MCF 10A (cell line): ENCODE results near the gene DDX10. TPM values are rescaled to one million over a fixed set of nuclear protein-coding genes. Genes with fewer than 3 reads are reported as not detected.

Experiments used
- BruUV-seq: library from RNA; stranded (reverse); fragments of 400-500 nt; replicated peaks from 2 replicates; lab custom pipeline; 2021; lab: Mats Ljungman, UMichigan
- CTCF ChIA-PET: fragments of 300-600 bp; sonication (Branson Sonifier 250); formaldehyde crosslinking; extraction: SDS; loops from one replicate; lab custom pipeline; 2021; ENCODE audit warnings: antibody characterized with exemption, inconsistent platforms; lab: Yijun Ruan, JAX
- POLR2A ChIA-PET: fragments of 300-600, 350-650 bp; sonication (Branson Sonifier 250); formaldehyde crosslinking; extraction: SDS; loops from one replicate; lab custom pipeline; 2020; ENCODE audit warnings: antibody characterized with exemption, inconsistent platforms; lab: Yijun Ruan, JAX
- DNase-seq: peaks from one replicate; pipeline ENCODE4 v3.0.0-alpha.2; 2018; ENCODE audit not compliant: unreplicated experiment
- H3K27ac Mint-ChIP-seq: one replicate; pipeline ENCODE4 v1.8.0; 2022; ENCODE audit warnings: mild to moderate bottlenecking, low read depth, mixed read lengths; ENCODE audit not compliant: unreplicated experiment
- H3K27me3 Mint-ChIP-seq: one replicate; pipeline ENCODE4 v1.8.0; 2022; ENCODE audit warnings: mixed read lengths; ENCODE audit not compliant: insufficient read depth, unreplicated experiment
- H3K36me3 Mint-ChIP-seq: one replicate; pipeline ENCODE4 v1.8.0; 2022; ENCODE audit warnings: mild to moderate bottlenecking, moderate library complexity, mixed read lengths; ENCODE audit not compliant: insufficient read depth, unreplicated experiment
- H3K4me1 Mint-ChIP-seq: one replicate; pipeline ENCODE4 v1.8.0; 2022; ENCODE audit warnings: mixed read lengths; ENCODE audit not compliant: insufficient read depth, unreplicated experiment
- H3K4me3 Mint-ChIP-seq: one replicate; pipeline ENCODE4 v1.8.0; 2022; ENCODE audit warnings: mild to moderate bottlenecking, moderate library complexity, mixed read lengths; ENCODE audit not compliant: unreplicated experiment
- H3K9me3 Mint-ChIP-seq: one replicate; pipeline ENCODE4 v1.8.0; 2022; ENCODE audit warnings: mixed read lengths; ENCODE audit not compliant: unreplicated experiment
- intact Hi-C: fragments of 100-400 bp; cut with micrococcal nuclease; formaldehyde crosslinking; loops from 2 replicates; pipeline ENCODE4 v1.14.1; 2022
- total RNA-seq: library from RNA; stranded (reverse); gene quantifications from 2 replicates; pipeline ENCODE4 v1.2.3, GENCODE V29; 2022
- TF ChIP-seq, protein P1 (sequence below): fragments of 200-600 bp; IDR thresholded peaks from one replicate; pipeline ENCODE4 v1.8.0; 2022; ENCODE audit warnings: antibody characterized with exemption, mild to moderate bottlenecking; ENCODE audit not compliant: unreplicated experiment

The DDX10 gene
- total RNA-seq, 1 experiment from 2014 or later: 113 TPM

GRCh38 chr11:108748968-108749367 lies 84.1 kb downstream of the DDX10 start:
- Mint-ChIP-seq H3K36me3 (no peaks in the 10 kb centered on the region), H3K27me3 (no peaks in the 10 kb centered on the region), H3K27ac (no peak overlapping the region), H3K4me1 (no peaks in the 10 kb centered on the region), H3K9me3 (no peaks in the 10 kb centered on the region), H3K4me3 (no peak overlapping the region)
- CTCF ChIA-PET: no interaction called here
- no peak for DNase-seq
- POLR2A ChIA-PET: interaction anchor here (0.7 to 1.8 kb wide), 4 partner anchors 8 to 45 kb away, joined by 3 to 6 read pairs (median 4); no protein-coding TSS in a partner anchor
- BruUV-seq: no TSS peak
- intact Hi-C loops: no loop called here
- TF ChIP-seq, protein P1, sequence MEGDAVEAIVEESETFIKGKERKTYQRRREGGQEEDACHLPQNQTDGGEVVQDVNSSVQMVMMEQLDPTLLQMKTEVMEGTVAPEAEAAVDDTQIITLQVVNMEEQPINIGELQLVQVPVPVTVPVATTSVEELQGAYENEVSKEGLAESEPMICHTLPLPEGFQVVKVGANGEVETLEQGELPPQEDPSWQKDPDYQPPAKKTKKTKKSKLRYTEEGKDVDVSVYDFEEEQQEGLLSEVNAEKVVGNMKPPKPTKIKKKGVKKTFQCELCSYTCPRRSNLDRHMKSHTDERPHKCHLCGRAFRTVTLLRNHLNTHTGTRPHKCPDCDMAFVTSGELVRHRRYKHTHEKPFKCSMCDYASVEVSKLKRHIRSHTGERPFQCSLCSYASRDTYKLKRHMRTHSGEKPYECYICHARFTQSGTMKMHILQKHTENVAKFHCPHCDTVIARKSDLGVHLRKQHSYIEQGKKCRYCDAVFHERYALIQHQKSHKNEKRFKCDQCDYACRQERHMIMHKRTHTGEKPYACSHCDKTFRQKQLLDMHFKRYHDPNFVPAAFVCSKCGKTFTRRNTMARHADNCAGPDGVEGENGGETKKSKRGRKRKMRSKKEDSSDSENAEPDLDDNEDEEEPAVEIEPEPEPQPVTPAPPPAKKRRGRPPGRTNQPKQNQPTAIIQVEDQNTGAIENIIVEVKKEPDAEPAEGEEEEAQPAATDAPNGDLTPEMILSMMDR: no peak

GRCh38 chr11:108751444-108751843 lies 86.6 kb downstream of the DDX10 start:
- H3K4me3 Mint-ChIP-seq: no peak overlapping the region
- intact Hi-C loops: no loop called here
- CTCF ChIA-PET: no interaction called here

GRCh38 chr11:108752297-108752751 lies 87.5 kb downstream of the DDX10 start:
- no peak for DNase-seq
- TF ChIP-seq, protein P1: no peak
- no peaks in the 10 kb centered on the region for H3K27me3 Mint-ChIP-seq
- H3K4me1 Mint-ChIP-seq: peaks cover 12% of the 10 kb centered on the region
- POLR2A ChIA-PET: interaction anchor here (0.7 to 0.9 kb wide), 2 partner anchors 19 to 33 kb away, joined by 3 read pairs; no protein-coding TSS in a partner anchor
- H3K9me3 Mint-ChIP-seq: no peaks in the 10 kb centered on the region
- no TSS peak for BruUV-seq
- CTCF ChIA-PET: no interaction called here
- intact Hi-C loops: no loop called here
- no peak overlapping the region for H3K4me3 Mint-ChIP-seq
- no peaks in the 10 kb centered on the region for H3K36me3 Mint-ChIP-seq
- no peak overlapping the region for H3K27ac Mint-ChIP-seq

More at GRCh38 chr11:108751444-108751843, 86.6 kb downstream of the DDX10 start:
- POLR2A ChIA-PET: no interaction called here
- Mint-ChIP-seq H3K27ac (no peak overlapping the region), H3K4me1 (peaks cover 12% of the 10 kb centered on the region), H3K9me3 (no peaks in the 10 kb centered on the region), H3K36me3 (no peaks in the 10 kb centered on the region), H3K27me3 (no peaks in the 10 kb centered on the region)
- no peak for DNase-seq
- TF ChIP-seq, protein P1: no peak
- no TSS peak for BruUV-seq

GRCh38 chr11:108754901-108755625 lies 90.2 kb downstream of the DDX10 start:
- ChIA-PET CTCF (interaction anchor here (3.5 kb wide), 1 partner anchor 21 kb away, joined by 10 read pairs; no protein-coding TSS in a partner anchor), POLR2A (interaction anchor here (0.5 kb wide), 1 partner anchor 1252 kb away, joined by 3 read pairs; no protein-coding TSS in a partner anchor)
- Mint-ChIP-seq H3K4me1 (peaks cover 18% of the 10 kb centered on the region), H3K9me3 (no peaks in the 10 kb centered on the region), H3K36me3 (no peaks in the 10 kb centered on the region), H3K4me3 (no peak overlapping the region), H3K27me3 (no peaks in the 10 kb centered on the region), H3K27ac (no peak overlapping the region)
- DNase-seq: peak; percentile 40
- intact Hi-C loops: no loop called here
- BruUV-seq: no TSS peak
- TF ChIP-seq, protein P1: no peak
